T-helper 1 cell (primary cell): Measurements from ENCODE around the gene SIM2.
"Not testable (repeated sequence)": the region's sequence is repeated elsewhere in the genome, so short reads cannot be mapped to it uniquely, and the experiment has no call there.

Source experiments
- DNase-seq, 5 donors: peaks; one replicate each; pipeline ENCODE4 v3.0.0-alpha.2; 2012 to 2020
- total RNA-seq, 4 donors: gene quantifications; one replicate each; lab custom pipeline; 2026; lab: John Stamatoyannopoulos, UW

The SIM2 gene, protein sequence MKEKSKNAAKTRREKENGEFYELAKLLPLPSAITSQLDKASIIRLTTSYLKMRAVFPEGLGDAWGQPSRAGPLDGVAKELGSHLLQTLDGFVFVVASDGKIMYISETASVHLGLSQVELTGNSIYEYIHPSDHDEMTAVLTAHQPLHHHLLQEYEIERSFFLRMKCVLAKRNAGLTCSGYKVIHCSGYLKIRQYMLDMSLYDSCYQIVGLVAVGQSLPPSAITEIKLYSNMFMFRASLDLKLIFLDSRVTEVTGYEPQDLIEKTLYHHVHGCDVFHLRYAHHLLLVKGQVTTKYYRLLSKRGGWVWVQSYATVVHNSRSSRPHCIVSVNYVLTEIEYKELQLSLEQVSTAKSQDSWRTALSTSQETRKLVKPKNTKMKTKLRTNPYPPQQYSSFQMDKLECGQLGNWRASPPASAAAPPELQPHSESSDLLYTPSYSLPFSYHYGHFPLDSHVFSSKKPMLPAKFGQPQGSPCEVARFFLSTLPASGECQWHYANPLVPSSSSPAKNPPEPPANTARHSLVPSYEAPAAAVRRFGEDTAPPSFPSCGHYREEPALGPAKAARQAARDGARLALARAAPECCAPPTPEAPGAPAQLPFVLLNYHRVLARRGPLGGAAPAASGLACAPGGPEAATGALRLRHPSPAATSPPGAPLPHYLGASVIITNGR
- total RNA-seq, result 0 reads per million in 4 donors

DNA sequence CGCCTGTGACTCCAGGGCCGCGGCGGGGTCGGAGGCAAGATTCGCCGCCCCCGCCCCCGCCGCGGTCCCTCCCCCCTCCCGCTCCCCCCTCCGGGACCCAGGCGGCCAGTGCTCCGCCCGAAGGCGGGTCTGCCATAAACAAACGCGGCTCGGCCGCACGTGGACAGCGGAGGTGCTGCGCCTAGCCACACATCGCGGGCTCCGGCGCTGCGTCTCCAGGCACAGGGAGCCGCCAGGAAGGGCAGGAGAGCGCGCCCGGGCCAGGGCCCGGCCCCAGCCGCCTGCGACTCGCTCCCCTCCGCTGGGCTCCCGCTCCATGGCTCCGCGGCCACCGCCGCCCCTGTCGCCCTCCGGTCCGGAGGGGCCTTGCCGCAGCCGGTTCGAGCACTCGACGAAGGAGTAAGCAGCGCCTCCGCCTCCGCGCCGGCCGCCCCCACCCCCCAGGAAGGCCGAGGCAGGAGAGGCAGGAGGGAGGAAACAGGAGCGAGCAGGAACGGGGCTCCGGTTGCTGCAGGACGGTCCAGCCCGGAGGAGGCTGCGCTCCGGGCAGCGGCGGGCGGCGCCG is at the start of gene SIM2:
TSS of gene SIM2 (plus strand) at position 135 of the 565 bp plus-strand sequence. CDS start 632 bp downstream, outside the sequence.
- DNase-seq, result no peak

DNA sequence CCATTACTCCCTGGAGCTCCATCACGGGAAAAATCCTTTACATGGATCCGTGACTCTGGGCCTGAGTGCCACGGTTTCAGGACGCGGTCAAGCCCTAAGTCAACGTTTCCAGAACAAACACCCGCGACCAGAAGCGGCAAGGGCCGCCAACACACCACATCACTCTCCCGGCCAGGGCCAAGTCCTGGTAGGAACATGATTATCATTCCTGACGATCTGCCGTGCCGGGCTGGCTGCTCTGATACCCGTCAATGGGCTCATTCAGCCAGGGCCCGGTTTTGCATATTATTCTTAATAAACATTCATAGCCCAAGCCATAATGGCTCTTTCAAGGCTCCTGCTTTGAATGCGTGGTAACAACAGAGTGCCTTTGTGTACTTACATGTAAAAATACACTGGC is 44.6 kb upstream of the SIM2 start:
- DNase-seq, result no peak

DNA sequence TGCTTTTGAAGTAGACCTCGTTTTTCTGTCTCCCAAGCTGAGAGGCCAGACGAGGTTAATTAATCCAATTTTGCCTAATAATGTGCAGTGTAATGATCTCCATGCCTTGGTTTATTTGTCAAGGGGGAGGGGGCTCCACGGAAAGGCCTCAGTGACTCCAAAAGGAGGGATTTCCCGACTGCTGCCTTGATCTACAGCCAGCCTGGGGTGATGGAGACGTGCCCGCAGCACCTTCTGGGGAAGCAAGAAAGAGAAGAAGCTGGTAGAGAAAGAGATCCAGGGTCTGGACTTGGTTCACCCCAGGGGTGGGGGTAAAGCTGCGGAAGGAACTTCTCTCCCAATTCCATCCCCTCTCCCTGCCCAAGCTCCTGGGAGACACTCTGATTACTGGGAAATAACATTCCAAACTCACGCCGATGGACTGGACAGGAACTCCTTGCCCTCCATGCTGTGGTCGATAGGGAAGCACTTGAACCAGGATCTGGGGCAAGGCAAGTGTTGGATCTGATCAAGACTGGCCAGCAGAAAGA is 44.1 kb upstream of the SIM2 start:
- no peak for DNase-seq

DNA sequence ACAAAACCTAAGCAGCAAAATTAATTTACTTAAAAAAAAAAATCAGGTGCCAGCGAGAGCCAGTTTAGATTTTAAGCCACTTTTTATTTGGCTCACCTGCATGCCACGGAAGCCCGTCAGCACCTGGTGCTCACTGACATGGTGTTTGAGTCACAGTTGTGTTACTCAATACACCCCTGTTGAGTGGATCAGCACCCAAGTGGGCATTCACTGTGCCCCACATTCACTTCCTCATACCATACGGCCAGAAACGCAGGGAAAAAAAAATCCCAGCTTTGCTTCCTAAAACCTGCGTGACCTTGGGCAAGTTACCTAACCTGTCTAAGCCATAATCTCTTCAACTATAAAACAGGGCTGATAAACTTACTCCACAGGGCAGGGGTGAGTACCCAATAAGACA is 42.8 kb upstream of the SIM2 start:
- no peak for DNase-seq

DNA sequence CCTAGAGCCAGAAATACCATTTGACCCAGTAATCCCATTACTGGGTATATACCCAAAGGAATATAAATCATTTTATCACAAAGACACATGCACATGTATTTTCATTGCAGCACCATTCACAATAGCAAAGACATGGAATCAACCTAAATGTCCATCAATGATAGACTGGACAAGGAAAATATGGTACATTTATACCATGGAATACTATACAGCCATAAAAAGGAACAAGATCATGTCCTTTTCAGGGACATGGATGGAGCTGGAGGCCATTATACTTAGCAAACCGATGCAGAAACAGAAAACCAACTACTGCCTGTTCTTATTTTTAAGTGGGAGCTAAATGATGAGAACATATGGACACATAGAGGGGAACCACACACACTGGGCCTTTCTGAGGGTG is 41.6 kb upstream of the SIM2 start:
- DNase-seq, result not testable (repeated sequence)

DNA sequence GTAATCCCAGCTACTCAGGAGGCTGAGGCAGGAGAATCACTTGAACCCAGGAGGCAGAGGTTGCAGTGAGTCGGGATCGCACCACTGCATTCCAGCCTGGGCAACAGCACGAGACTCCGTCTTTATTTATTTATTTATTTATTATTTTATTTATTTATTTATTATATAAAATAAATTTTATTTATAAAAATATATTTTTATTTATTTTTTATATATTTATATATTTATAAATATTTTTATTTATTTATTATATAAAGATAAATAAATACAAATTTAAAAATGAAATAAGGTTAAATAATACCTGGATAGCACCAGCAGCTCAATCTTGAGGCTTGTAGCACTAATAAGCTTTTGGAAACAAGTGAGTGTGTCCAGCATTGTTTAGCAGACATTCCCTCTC is 40.9 kb upstream of the SIM2 start:
- DNase-seq, result no peak

DNA sequence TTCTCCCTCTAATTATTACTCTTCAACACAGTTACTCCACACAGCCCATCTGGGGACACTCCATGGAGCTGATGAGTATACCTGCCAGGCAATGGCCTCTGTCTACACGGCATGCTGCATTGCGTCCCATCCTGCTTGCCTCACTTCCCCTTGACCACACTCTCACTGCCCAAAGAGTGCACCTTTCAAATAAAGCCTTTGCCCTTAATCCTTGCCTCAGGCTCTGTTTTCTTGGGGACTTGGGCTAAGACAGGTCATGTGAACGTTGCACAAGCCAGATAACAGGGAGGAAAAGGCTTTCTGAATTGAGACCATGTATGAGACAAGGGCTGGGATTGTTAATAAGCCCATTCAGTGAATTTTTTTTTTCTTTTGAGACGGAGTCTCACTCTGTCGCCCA is 40.0 kb upstream of the SIM2 start:
- no peak for DNase-seq

DNA sequence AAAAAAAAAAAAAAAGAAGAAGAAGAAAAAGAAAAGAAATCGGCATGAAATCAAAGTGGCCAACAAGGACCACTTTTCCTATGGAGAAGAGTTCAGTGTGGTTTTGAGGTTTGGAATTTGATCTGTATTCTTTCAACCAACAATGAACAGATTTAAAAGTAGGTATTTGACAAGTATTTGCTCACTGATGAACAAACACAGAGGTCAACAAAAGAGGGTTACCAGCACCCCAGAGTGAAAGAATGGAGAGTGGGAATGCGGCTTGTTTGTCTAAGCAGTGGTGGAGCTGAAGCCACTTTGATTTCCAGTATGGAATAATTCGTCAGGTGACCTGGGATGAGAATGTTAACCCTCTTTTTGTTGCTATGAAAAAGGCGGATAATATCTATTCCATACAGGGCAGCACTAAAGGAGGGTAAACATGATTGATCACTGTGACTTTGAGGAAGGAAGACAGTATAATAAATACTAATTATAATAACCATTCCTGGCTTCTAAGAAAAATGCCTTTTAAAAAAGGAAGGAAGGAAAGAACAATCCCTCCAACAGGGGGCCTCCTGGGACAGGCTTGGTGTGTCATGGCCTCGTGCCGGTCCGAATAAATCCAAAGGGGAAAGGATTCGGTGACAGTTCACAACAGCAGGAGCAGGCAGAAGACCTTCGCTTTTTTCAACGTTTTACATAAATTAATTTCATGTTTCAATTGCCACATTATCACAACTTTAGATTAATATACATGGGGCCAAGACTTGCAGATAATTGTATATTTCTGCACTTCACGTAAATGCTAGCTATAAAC is 37.2 kb upstream of the SIM2 start:
- DNase-seq, result no peak

DNA sequence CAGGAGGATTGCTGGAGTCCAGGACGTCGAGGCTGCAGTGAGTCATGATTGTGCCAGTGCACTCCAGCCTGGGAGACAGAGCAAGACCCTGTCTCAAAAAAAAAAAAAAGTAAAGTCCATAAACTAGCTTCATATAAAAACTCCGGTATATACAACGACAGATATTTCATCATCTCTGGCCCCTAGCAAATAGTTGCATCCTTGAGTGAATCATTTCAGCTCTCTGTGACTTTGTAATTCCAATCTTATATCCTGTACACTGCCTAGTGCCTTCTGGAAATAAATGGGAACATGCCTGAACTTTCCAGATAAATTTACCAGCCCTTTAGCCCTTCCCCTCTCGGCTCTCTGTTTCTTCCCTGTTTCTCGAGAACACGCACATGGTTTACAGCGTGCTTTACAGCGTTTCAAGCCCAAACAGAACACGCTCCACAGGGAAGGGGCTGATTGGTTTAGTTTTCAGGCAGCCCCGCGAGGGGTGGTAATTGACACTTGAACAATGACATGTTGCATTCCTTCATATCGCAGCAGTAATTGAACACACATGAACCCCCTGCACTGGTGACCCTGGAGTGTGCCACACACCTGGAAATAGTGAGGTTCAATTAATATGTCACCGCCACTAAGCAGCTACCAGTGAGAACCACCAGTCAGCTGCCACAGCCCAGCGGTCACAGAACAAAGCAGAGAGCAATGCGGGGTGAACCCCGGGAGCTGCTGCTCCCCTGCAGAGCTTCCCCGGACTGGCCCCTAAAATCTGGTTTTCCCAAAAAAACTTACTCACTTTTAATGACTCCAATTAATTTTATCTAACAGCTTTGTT is 35.7 kb upstream of the SIM2 start:
- no peak for DNase-seq

DNA sequence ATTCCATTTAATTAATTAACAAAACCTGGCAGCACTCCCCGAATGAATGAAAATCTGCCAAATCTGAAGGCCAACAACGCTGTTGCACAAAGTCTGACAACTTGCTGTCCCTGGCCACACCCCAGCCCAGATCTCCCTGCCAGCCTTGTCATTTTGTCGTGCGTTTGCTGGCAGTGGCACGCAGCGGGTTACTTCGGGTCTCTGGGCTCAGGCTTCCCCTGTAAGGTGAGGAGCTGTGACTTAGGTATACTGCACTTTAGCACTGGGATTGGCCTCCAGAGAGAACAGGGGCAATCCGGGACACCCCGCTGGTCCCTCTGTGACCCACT is 34.3 kb upstream of the SIM2 start:
- DNase-seq, result no peak

DNA sequence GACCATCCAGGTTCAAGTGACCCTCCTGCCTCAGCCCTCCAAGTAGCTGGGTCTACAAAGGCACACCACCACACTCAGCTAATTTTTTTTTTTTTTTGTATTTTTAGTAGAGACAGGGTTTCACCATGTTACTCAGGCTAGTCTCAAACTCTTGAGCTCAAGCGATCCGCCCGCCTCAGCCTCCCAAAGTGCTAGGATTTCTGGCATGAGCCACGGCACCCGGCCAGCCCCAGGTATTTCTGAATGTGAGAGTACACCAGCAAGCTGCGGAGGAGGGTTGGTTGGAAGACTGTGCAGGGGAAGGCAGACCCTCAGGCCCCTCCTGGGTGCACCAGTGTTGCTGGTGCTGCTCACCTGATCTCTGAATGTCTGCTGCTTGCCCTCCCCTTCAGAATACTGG is 33.1 kb upstream of the SIM2 start:
- DNase-seq, result no peak

DNA sequence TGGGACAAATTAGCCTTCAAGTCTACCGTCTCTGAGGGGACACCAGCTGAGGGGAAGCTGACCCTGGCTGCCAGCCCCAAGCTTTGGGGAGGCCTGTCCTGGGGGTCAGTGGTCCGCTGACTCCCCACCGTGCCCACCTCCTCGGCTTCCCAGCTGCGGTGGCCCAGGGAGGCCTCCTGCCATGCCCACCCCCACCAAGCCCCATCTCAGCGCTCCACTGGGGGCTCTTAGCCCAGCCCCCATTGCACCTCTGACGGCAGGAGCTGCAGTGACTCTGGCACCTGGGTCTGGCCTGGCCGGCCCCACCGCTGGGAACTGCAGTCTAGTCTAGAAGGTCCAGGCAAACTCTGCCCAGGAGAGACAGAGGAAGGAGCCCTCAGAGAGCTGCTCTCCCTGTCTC is 30.2 kb upstream of the SIM2 start:
- DNase-seq, result no peak

DNA sequence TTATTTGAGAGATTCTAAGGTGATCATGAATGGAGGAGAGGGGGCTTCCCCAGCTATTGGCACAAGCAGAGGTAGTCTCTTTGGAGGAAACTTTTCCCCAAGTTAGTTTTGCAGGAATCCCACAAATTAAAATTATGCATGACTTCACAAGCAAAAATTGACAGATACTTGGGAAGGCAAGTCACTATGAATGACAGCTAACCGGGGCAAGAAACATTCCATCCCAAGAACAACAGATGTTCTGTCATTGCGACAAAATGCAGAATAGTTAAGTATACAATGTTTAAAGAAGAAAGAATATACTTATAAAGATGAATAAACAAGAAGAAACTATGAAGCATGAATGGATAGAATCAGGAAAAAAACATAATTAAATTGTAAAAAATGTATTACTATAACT is 27.1 kb upstream of the SIM2 start:
- no peak for DNase-seq

DNA sequence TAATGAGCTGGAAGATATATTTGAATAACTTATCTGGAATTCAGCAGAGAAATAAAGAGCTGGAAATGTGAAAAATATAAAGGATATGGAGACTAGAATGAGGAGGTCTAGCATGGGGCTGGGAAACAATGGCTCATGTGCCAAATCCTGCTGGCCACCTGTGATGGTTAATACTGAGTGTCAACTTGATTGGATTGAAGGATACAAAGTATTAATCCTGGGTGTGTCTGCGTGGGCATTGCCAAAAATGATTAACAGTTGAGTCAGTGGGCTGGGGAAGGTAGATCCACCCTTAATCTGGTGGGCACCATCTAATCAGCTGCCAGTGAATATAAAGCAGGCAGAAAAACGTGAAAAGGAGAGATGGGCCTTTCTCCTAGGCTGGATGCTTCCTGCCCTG is 26.6 kb upstream of the SIM2 start:
- DNase-seq, result not testable (repeated sequence)

DNA sequence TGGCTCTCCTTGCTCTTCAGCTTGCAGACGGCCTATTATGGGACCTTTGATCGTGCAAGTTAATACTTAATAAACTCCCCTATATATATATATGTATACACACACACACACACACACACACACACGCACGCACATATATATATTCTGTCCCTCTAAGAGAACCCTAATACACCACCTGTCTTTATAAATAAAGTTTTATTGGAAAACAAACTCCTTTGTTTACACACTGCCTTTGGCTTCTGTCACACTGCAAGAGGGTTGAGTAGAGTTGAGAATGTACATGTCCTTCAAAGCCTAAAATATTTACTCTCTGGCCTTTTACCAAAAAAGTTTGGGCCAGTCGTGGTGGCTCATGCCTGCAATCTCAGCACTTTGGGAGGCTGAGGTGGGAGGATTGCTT is 26.2 kb upstream of the SIM2 start:
- no peak for DNase-seq

DNA sequence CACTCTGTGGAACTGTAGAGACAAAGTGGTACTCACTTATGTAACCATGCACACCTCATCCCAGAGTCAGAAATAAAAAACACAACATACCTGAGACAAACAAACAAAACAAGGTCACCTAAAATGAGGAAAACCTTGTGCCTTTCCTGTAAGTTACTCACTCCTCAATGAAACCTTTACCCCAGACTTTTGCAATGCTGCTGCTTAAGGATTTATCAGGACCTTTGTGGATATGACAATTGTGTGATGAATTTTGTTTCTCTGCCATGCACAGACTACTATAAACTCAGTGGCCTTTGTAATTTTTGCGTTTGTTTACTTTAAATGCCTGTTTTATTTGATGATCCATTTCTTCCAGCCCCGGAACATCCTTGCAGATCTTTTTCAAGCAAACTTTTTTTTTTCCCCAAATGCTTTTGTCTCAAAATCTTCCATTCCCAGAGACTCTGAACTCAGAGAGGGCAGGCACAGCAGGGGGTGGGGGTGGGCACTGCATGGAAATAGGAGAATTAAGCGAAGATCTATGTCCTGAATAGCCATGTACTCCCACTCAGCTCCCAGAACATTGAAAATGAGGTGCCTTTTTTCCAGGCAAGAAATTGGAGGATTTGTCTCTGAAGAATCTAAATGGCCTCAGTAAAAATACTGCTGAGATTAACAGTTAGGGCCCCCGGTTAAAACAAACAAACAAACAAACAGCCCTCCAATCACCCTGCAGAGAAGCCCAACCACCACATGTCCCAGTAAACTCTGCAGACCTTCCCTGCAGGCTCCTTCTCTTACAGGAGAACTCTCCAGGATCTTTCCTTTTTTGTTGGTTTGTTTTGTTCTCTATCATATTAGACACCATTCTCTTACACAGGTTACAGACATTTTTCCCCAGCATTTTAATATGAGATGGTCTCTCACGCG is 22.6 kb upstream of the SIM2 start:
- DNase-seq, result no peak

DNA sequence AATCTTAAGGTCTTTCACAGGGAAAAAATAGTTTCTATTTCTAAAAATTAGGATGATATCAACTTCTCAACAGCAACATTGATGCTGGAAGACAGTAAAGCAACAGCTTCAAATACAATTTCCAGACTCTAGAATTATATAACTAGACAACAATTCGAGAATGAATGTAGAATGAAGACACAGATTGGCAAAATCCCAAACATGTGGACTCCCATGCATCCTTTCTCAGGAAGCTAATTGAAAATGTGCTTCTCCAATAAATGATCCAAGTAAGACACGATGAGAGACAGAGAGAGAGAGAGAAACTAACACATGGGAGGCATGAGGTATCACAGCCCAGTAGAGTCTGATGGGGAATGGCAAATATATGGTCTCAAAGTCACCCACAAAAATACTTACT is 21.5 kb upstream of the SIM2 start:
- DNase-seq, result no peak

DNA sequence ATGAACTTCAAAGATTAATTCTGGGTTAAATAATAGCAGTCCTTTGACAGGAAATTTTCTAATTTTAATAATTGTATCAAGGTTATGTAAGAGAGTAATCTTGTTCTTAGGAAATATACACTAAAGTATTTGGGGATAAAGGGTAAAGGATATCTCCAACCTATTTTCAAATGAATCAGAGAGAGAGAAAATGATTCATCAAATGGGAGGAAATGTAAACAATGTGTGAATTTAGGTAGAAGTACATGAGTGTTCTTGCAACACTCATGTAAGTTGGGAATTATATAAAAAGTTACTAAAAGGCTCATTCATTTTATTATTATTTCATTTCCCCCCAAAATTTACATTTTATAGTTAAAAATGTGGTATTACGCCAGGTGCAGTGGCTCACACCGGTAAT is 20.4 kb upstream of the SIM2 start:
- DNase-seq, result no peak

DNA sequence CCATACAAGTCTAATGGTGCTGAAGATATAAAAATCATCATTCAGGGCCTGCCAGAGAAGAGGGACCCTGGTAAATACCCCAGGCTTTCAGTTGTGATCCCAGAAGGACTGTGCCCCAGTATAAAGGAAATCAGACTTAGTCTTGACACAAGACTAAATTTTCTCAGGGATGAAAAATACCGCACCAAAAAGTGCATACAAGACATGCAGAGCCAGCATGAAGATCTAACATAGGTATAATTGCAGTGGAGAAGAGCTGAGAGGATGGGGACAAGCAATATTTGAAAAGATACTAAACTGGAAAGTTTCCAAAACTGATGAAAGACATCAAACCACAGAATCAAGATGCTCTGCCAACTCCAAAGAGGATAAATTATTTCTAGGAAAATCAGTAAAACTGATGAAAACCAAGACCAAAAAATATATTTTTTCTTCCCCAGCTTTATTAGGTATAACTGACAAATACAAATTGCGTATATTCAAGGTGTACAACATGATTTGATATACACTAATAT is 17.7 kb upstream of the SIM2 start:
- no peak for DNase-seq

DNA sequence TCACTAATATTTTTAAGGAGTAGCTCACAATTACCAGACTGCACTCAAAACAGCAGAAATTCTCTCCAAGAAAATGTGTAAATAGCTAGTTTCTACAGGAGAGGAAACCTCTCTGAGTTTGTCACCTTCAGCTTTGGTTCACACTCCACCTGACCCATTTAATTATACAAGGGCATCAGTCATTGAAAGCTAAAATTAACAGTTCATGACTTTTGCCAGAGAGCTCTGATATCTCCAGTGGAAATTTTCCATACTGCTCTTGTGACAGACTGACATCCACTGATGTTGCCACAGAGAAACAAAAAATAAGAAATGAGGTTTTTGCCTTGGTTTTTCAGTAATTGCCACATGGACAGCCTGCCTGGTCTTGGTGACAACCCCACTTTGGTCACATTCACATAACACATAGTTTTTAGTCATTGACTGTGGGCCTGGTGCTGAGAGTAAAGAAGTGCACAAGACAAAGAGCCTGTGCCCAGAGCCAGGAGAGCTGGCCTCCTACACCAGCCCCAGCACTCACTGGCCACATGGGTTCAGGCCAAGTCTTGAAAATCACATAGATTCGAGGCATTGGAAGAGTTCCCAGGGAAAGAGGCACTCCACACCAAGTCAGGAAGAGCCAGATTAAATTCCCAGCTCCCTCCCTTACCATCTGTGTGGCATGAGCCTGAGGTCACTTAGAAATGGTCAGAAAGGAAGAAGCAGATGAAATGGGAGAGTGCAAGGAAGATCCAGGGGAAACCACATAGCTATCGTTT is 13.8 kb upstream of the SIM2 start:
- no peak for DNase-seq
